Mucosa of descending colon (tissue), 3 donors: ENCODE measurements around the gene ZBTB7C. TPM values are rescaled to one million over a fixed set of nuclear protein-coding genes. Genes with fewer than 3 reads are reported as not detected.

ENCODE experiments used
- ATAC-seq: fragments of 200-7000 bp; cut with Tn5 transposase; one replicate; pipeline ENCODE4 v1.9.1; 2020; ENCODE audit warnings: mild to moderate bottlenecking, moderate library complexity
- DNase-seq, 3 donors: peaks; one replicate each; pipeline ENCODE4 v3.0.0-alpha.2; 2020
- H3K36me3 ChIP-seq: fragments of 200-600 bp; one replicate; pipeline ENCODE4 v1.8.0; 2021; ENCODE audit warnings: low read depth, mild to moderate bottlenecking
- H3K4me1 ChIP-seq: fragments of 200-600 bp; one replicate; pipeline ENCODE4 v1.8.0; 2021; ENCODE audit warnings: low read depth, mild to moderate bottlenecking
- H3K4me3 ChIP-seq: fragments of 200-600 bp; one replicate; pipeline ENCODE4 v1.8.0; 2021; ENCODE audit warnings: mild to moderate bottlenecking
- H3K9me3 ChIP-seq: fragments of 200-600 bp; one replicate; pipeline ENCODE4 v1.8.0; 2021; ENCODE audit warnings: mild to moderate bottlenecking
- CTCF ChIP-seq: fragments of 200-600 bp; IDR thresholded peaks from one replicate; pipeline ENCODE4 v1.8.0; 2022; ENCODE audit warnings: antibody characterized with exemption, mild to moderate bottlenecking
- intact Hi-C, 2 donors: fragments of 100-400 bp; cut with DNase I in 1 of 2; cut with micrococcal nuclease in 1 of 2; formaldehyde crosslinking; loops; one replicate each; pipeline versions ENCODE4 v1.11.0 to v1.11.1; 2022; cut with DNase I, micrococcal nuclease
- total RNA-seq, 3 donors: library from RNA; stranded (reverse); fragmentation: NEBNext Ultra II Directional in 2 of 3; extraction: Animal tissue kit (Norgen Biotek cat#: 25700) in 2 of 3; gene quantifications; one replicate each; pipeline versions ENCODE4 v1.2.1 to v1.2.4, GENCODE V29; 2021 to 2023
- donor health status: DM: no; HTN: no; CAD: no; lungs with moderate emphysema.
- donor health status: DM: no; HTN: no; CAD: no.
- donor health status: DM: no; HTN: yes; CAD: no.

Gene ZBTB7C
- total RNA-seq, 3 donors from 2014 or later: 20.8 to 56.6 (median 38.2) TPM

- intact Hi-C loops: no loop called here
- no peaks in the 10 kb centered on the region for H3K36me3 ChIP-seq
- peaks cover 4% of the 10 kb centered on the region for H3K4me1 ChIP-seq
- TF ChIP-seq CTCF: no peak
- H3K9me3 ChIP-seq: no peaks in the 10 kb centered on the region
- DNase-seq: no peak
- no peak for ATAC-seq
- H3K4me3 ChIP-seq: no peak overlapping the region
These were observed 93.0 kb downstream of the ZBTB7C start for GRCh38 chr18:48316177-48316576.

- intact Hi-C loops: no loop called here
These were observed 94.5 kb downstream of the ZBTB7C start for GRCh38 chr18:48314690-48315089.

GRCh38 chr18:48313792-48314191, 95.4 kb downstream of the ZBTB7C start:
- no peak for DNase-seq
- intact Hi-C loops: no loop called here
- Histone ChIP-seq H3K36me3 (no peaks in the 10 kb centered on the region), H3K4me1 (no peaks in the 10 kb centered on the region), H3K9me3 (no peaks in the 10 kb centered on the region), H3K4me3 (no peak overlapping the region)
- ATAC-seq: no peak
- TF ChIP-seq CTCF: no peak

More at GRCh38 chr18:48314690-48315089, 94.5 kb downstream of the ZBTB7C start:
- no peak for DNase-seq
- H3K4me3 ChIP-seq: no peak overlapping the region
- no peaks in the 10 kb centered on the region for H3K9me3 ChIP-seq
- no peak for ATAC-seq
- TF ChIP-seq CTCF: no peak
- no peaks in the 10 kb centered on the region for H3K36me3 ChIP-seq
- no peaks in the 10 kb centered on the region for H3K4me1 ChIP-seq

- no peak for ATAC-seq
- intact Hi-C loops: no loop called here
- no peak for TF ChIP-seq CTCF
These were observed 97.1 kb downstream of the ZBTB7C start for GRCh38 chr18:48312066-48312465.

GRCh38 chr18:48310999-48311398, 98.2 kb downstream of the ZBTB7C start:
- Histone ChIP-seq H3K36me3 (no peaks in the 10 kb centered on the region), H3K4me3 (no peak overlapping the region), H3K4me1 (no peaks in the 10 kb centered on the region), H3K9me3 (no peaks in the 10 kb centered on the region)
- no peak for ATAC-seq
- intact Hi-C loops: no loop called here
- TF ChIP-seq CTCF: no peak
- no peak for DNase-seq

More at GRCh38 chr18:48312066-48312465, 97.1 kb downstream of the ZBTB7C start:
- Histone ChIP-seq H3K9me3 (no peaks in the 10 kb centered on the region), H3K4me1 (no peaks in the 10 kb centered on the region), H3K36me3 (no peaks in the 10 kb centered on the region), H3K4me3 (no peak overlapping the region)
- no peak for DNase-seq

GRCh38 chr18:48310353-48310752, 98.8 kb downstream of the ZBTB7C start:
- no peaks in the 10 kb centered on the region for H3K4me1 ChIP-seq
- ATAC-seq: no peak
- H3K36me3 ChIP-seq: no peaks in the 10 kb centered on the region
- DNase-seq: no peak
- TF ChIP-seq CTCF: no peak
- intact Hi-C loops: no loop called here
- H3K4me3 ChIP-seq: no peak overlapping the region
- no peaks in the 10 kb centered on the region for H3K9me3 ChIP-seq
